HEK293 (cell line): Measurements from ENCODE around the gene DDX46.
A peak's percentile ranks its signal among the peaks of the same experiment; 100 is the strongest.
"Not testable (repeated sequence)": the region's sequence is repeated elsewhere in the genome, so short reads cannot be mapped to it uniquely, and the experiment has no call there.

ENCODE experiments used
- CTCF ChIA-PET: fragments of 350-600 bp; formaldehyde crosslinking; extraction: SDS; loops from one replicate; lab custom pipeline; 2021; ENCODE audit warnings: antibody characterized with exemption; lab: Yijun Ruan, JAX
- POLR2A ChIA-PET: fragments of 300-600 bp; formaldehyde crosslinking; extraction: SDS; loops from one replicate; lab custom pipeline; 2020; ENCODE audit warnings: antibody characterized with exemption, inconsistent platforms; lab: Yijun Ruan, JAX
- H3K27ac ChIP-seq: fragments of 200-500 bp; sonication (Bioruptor generic); 2 replicates; pipeline ENCODE4 v1.5.1; 2014; ENCODE audit warnings: low read depth, low read length, control low read depth, inconsistent platforms; ENCODE audit errors: extremely low read depth
- H3K36me3 ChIP-seq, 2 experiments: fragments of 200-500 bp in 1 of 2; sonication (Bioruptor generic) in 1 of 2; 1 replicate in 1 of 2; 2 replicates in 1 of 2; pipeline ENCODE4 v1.5.1; 2014 to 2017; ENCODE audit warnings: inconsistent platforms in 2 of 2, low read length in 2 of 2; ENCODE audit not compliant: control insufficient read depth in 2 of 2, insufficient read depth in 1 of 2
- H3K4me1 ChIP-seq: fragments of 200-500 bp; sonication (Bioruptor generic); 2 replicates; pipeline ENCODE4 v1.5.1; 2014; ENCODE audit warnings: mild to moderate bottlenecking, low read length, inconsistent platforms; ENCODE audit not compliant: control insufficient read depth, insufficient read depth
- H3K4me3 ChIP-seq: 2 replicates; pipeline ENCODE4 v1.5.1; 2011; ENCODE audit warnings: low read depth, mild to moderate bottlenecking, control low read depth, low read length, moderate library complexity
- H3K9me3 ChIP-seq: fragments of 200-500 bp; sonication (Bioruptor generic); 2 replicates; pipeline ENCODE4 v1.5.1; 2014; ENCODE audit warnings: low read depth, low read length, inconsistent platforms; ENCODE audit not compliant: control insufficient read depth, insufficient read depth
- ATF2 ChIP-seq: fragments of 450-650 bp; formaldehyde crosslinking; IDR thresholded peaks from 2 replicates; pipeline ENCODE4 v1.5.1; 2016; ENCODE audit warnings: missing biosample characterization, missing genetic modification characterization, low read depth
- INSM2 ChIP-seq: fragments of 450-650 bp; formaldehyde crosslinking; IDR thresholded peaks from 2 replicates; pipeline ENCODE4 v1.5.1; 2016; ENCODE audit warnings: missing biosample characterization, missing genetic modification characterization
- MZF1 ChIP-seq: fragments of 450-650 bp; formaldehyde crosslinking; IDR thresholded peaks from 2 replicates; pipeline ENCODE4 v1.5.1; 2017; ENCODE audit warnings: missing biosample characterization, missing genetic modification characterization, borderline replicate concordance
- ZBTB21 ChIP-seq: fragments of 450-650 bp; formaldehyde crosslinking; IDR thresholded peaks from 2 replicates; pipeline ENCODE4 v1.5.1; 2017; ENCODE audit warnings: missing biosample characterization, missing genetic modification characterization
- ZFHX2 ChIP-seq: fragments of 450-650 bp; formaldehyde crosslinking; conservative IDR thresholded peaks from 2 replicates; pipeline ENCODE4 v1.5.1; 2016; ENCODE audit warnings: missing biosample characterization, missing genetic modification characterization
- ZNF362 ChIP-seq: fragments of 450-650 bp; formaldehyde crosslinking; IDR thresholded peaks from 2 replicates; pipeline ENCODE4 v1.5.1; 2016; ENCODE audit warnings: missing biosample characterization, missing genetic modification characterization
- ZNF521 ChIP-seq: fragments of 450-650 bp; formaldehyde crosslinking; IDR thresholded peaks from 2 replicates; pipeline ENCODE4 v1.5.1; 2017; ENCODE audit warnings: missing biosample characterization, mild to moderate bottlenecking, missing genetic modification characterization
- ZNF548 ChIP-seq: fragments of 450-650 bp; formaldehyde crosslinking; IDR thresholded peaks from 2 replicates; pipeline ENCODE4 v1.5.1; 2016; ENCODE audit warnings: missing biosample characterization, missing genetic modification characterization
- ZNF558 ChIP-seq: fragments of 450-650 bp; formaldehyde crosslinking; IDR thresholded peaks from 2 replicates; pipeline ENCODE4 v1.5.1; 2016; ENCODE audit warnings: missing biosample characterization, missing genetic modification characterization
- ZNF629 ChIP-seq: fragments of 450-650 bp; formaldehyde crosslinking; IDR thresholded peaks from 2 replicates; pipeline ENCODE4 v1.5.1; 2017; ENCODE audit warnings: missing biosample characterization, missing genetic modification characterization
- ZNF664 ChIP-seq: fragments of 450-650 bp; formaldehyde crosslinking; IDR thresholded peaks from 2 replicates; pipeline ENCODE4 v1.5.1; 2016; ENCODE audit warnings: missing biosample characterization, missing genetic modification characterization
- ZNF792 ChIP-seq: fragments of 450-650 bp; formaldehyde crosslinking; IDR thresholded peaks from 2 replicates; pipeline ENCODE4 v1.5.1; 2016; ENCODE audit warnings: missing biosample characterization, missing genetic modification characterization

The DDX46 gene

GRCh38 chr5:134767528-134768291, 9.1 kb downstream of the DDX46 start:
- peaks cover 86 to 90% of the 10 kb centered on the region in 2 experiments for H3K36me3 ChIP-seq
- H3K4me3 ChIP-seq, H3K4me1 ChIP-seq, POLR2A ChIA-PET, CTCF ChIA-PET, H3K9me3 ChIP-seq, H3K27ac ChIP-seq: not testable (repeated sequence)
- peak; percentile 59; the same call in 1 of the 2 replicates for TF ChIP-seq ZBTB21 (tag by site-specific recombination)
- TF ChIP-seq ATF2 (tag by site-specific recombination): peak; percentile 57
- TF ChIP-seq ZNF362: peak; percentile 83
- TF ChIP-seq ZNF629 (tag by site-specific recombination): peak; percentile 80

- POLR2A ChIA-PET: interaction anchor here (0.8 kb wide), 1 partner anchor 11 kb away, joined by 5 read pairs; the partner anchor contains the start of gene DDX46
- no peak overlapping the region for H3K27ac ChIP-seq
- peaks cover 89 to 95% of the 10 kb centered on the region in 2 experiments for H3K36me3 ChIP-seq
- no peaks in the 10 kb centered on the region for H3K9me3 ChIP-seq
- no peak overlapping the region for H3K4me3 ChIP-seq
- TF ChIP-seq ZNF548: no peak
- TF ChIP-seq ZNF362: peak; percentile 86
- TF ChIP-seq, all 188 proteins: peak for 1
- CTCF ChIA-PET: no interaction called here
- no peaks in the 10 kb centered on the region for H3K4me1 ChIP-seq
Measured at GRCh38 chr5:134769206-134769605, 10.6 kb downstream of the DDX46 start.

GRCh38 chr5:134772461-134773125, 14.0 kb downstream of the DDX46 start:
- H3K36me3 ChIP-seq: peaks cover 91 to 96% of the 10 kb centered on the region in 2 experiments
- no peaks in the 10 kb centered on the region for H3K9me3 ChIP-seq
- CTCF ChIA-PET: interaction anchor here (0.6 to 1.5 kb wide), 2 partner anchors 70 to 185 kb away, joined by 3 to 5 read pairs; no protein-coding TSS in a partner anchor
- no peak overlapping the region for H3K27ac ChIP-seq
- H3K4me1 ChIP-seq: no peaks in the 10 kb centered on the region
- POLR2A ChIA-PET: interaction anchor here (1.0 kb wide), 1 partner anchor 23 kb away, joined by 3 read pairs; no protein-coding TSS in a partner anchor
- no peak overlapping the region for H3K4me3 ChIP-seq
- TF ChIP-seq ZFHX2 (tag by site-specific recombination) (no peak), ZNF792 (tag by site-specific recombination) (no peak), MZF1 (tag by site-specific recombination) (no peak), INSM2 (tag by site-specific recombination) (no peak), ZNF521 (tag by site-specific recombination) (no peak), ZNF558 (tag by site-specific recombination) (no peak), ZNF664 (tag by site-specific recombination) (no peak), ZNF548 (no peak)
